DND-41 (cell line): ENCODE measurements around the gene GPHN.
"Not testable (repeated sequence)": the region's sequence is repeated elsewhere in the genome, so short reads cannot be mapped to it uniquely, and the experiment has no call there.

Source experiments
- ATAC-seq: fragments of 200-7000 bp; cut with Tn5 transposase; 3 replicates; pipeline ENCODE4 v1.9.1; 2021; ENCODE audit warnings: low read depth; ENCODE audit not compliant: insufficient read depth
- DNase-seq: peaks from one replicate; pipeline ENCODE4 v3.0.0-alpha.2; 2020
- H2AFZ ChIP-seq: 2 replicates; pipeline ENCODE4 v1.6.0; 2012; ENCODE audit warnings: low read depth, low read length
- H3K27ac ChIP-seq: 2 replicates; pipeline ENCODE4 v1.5.1; 2012; ENCODE audit warnings: low read length, inconsistent platforms
- H3K27me3 ChIP-seq: fragments of 200-600 bp; sonication (generic); 2 replicates; pipeline ENCODE4 v1.6.0; 2012; ENCODE audit warnings: low read length, mild to moderate bottlenecking, inconsistent platforms; ENCODE audit not compliant: insufficient read depth, poor library complexity
- H3K36me3 ChIP-seq: 2 replicates; pipeline ENCODE4 v1.5.1; 2012; ENCODE audit warnings: low read length, inconsistent platforms; ENCODE audit not compliant: insufficient read depth
- H3K4me1 ChIP-seq: 2 replicates; pipeline ENCODE4 v1.5.1; 2012; ENCODE audit warnings: mild to moderate bottlenecking, low read length; ENCODE audit not compliant: insufficient read depth
- H3K4me2 ChIP-seq: 2 replicates; pipeline ENCODE4 v1.6.0; 2012; ENCODE audit warnings: mild to moderate bottlenecking, moderate library complexity, low read length, inconsistent platforms; ENCODE audit not compliant: insufficient read depth
- H3K4me3 ChIP-seq, 2 experiments: fragments of 200-600 bp in 1 of 2; shearing (Covaris generic) in 1 of 2; 2 replicates each; pipeline ENCODE4 v1.5.1; 2012 to 2016; ENCODE audit warnings: inconsistent platforms in 2 of 2, low read length in 2 of 2, mild to moderate bottlenecking in 2 of 2, low read depth in 1 of 2, moderate library complexity in 1 of 2
- H3K79me2 ChIP-seq: 2 replicates; pipeline ENCODE4 v1.6.0; 2012; ENCODE audit warnings: low read length, inconsistent platforms; ENCODE audit not compliant: insufficient read depth
- H3K9ac ChIP-seq: 2 replicates; pipeline ENCODE4 v1.6.0; 2012; ENCODE audit warnings: low read depth, mild to moderate bottlenecking, inconsistent platforms, low read length, moderate library complexity
- H3K9me3 ChIP-seq: 2 replicates; pipeline ENCODE4 v1.5.1; 2012; ENCODE audit warnings: low read length, moderate library complexity, mild to moderate bottlenecking, inconsistent platforms; ENCODE audit not compliant: insufficient read depth, severe bottlenecking
- H4K20me1 ChIP-seq: 2 replicates; pipeline ENCODE4 v1.6.0; 2012; ENCODE audit warnings: low read length; ENCODE audit not compliant: insufficient read depth
- CTCF ChIP-seq: IDR thresholded peaks from 2 replicates; pipeline ENCODE4 v1.5.1; 2012; ENCODE audit warnings: borderline replicate concordance, low read length, moderate library complexity, mild to moderate bottlenecking; ENCODE audit not compliant: poor library complexity, severe bottlenecking; ENCODE audit errors: extremely low read depth
- EZH2 ChIP-seq: IDR thresholded peaks from 3 replicates; pipeline ENCODE4 v1.6.1; 2012; ENCODE audit warnings: borderline replicate concordance, low read depth, mild to moderate bottlenecking, moderate library complexity, low read length, inconsistent platforms; ENCODE audit not compliant: severe bottlenecking

GPHN gene

GRCh38 chr14:67060546-67060945 lies 552.6 kb downstream of the GPHN start:
- Histone ChIP-seq H2AFZ (no peak overlapping the region), H3K36me3 (no peaks in the 10 kb centered on the region; the same call in 1 of the 2 replicates), H4K20me1 (no peaks in the 10 kb centered on the region), H3K9ac (no peak overlapping the region), H3K27ac (no peak overlapping the region), H3K4me3 (no peak overlapping the region), H3K9me3 (no peaks in the 10 kb centered on the region), H3K79me2 (no peaks in the 10 kb centered on the region), H3K4me1 (no peaks in the 10 kb centered on the region), H3K27me3 (no peaks in the 10 kb centered on the region), H3K4me2 (no peak overlapping the region)
- ATAC-seq (no peak), DNase-seq (no peak)
- TF ChIP-seq EZH2 (no peak), CTCF (no peak)

GRCh38 chr14:67067070-67067814 lies 559.3 kb downstream of the GPHN start:
- H3K9me3 ChIP-seq, H2AFZ ChIP-seq, H3K9ac ChIP-seq, ATAC-seq, H3K4me1 ChIP-seq, H3K4me3 ChIP-seq, H3K79me2 ChIP-seq, H4K20me1 ChIP-seq, H3K27me3 ChIP-seq, H3K4me2 ChIP-seq, H3K27ac ChIP-seq, H3K36me3 ChIP-seq: not testable (repeated sequence)
- DNase-seq, result peak; percentile 20

- ATAC-seq, result no peak
These were observed 560.3 kb downstream of the GPHN start for GRCh38 chr14:67068251-67068650.

More at GRCh38 chr14:67068251-67068650, 560.3 kb downstream of the GPHN start:
- Histone ChIP-seq H3K9me3 (no peaks in the 10 kb centered on the region), H2AFZ (no peak overlapping the region), H3K9ac (no peak overlapping the region), H3K36me3 (0 out of 2 replicates have a peak, but pooled peaks cover 3% of the 10 kb centered on the region), H3K4me2 (no peak overlapping the region), H3K4me3 (no peak overlapping the region), H4K20me1 (no peaks in the 10 kb centered on the region), H3K4me1 (no peaks in the 10 kb centered on the region), H3K27me3 (no peaks in the 10 kb centered on the region), H3K27ac (no peak overlapping the region), H3K79me2 (no peaks in the 10 kb centered on the region)
- no peak for DNase-seq
- TF ChIP-seq EZH2, result no peak
- no peak for TF ChIP-seq CTCF
